Heart left ventricle (tissue), 13 donors: Measurements from ENCODE around the gene KANSL1.

Experiments
- POLR2A ChIP-seq, 2 donors: fragments of 450-650 bp; IDR thresholded peaks; one replicate each; pipeline ENCODE4 v1.6.1; 2017; ENCODE audit warnings: antibody characterized with exemption in 2 of 2, mild to moderate bottlenecking in 2 of 2, moderate library complexity in 2 of 2
- TF ChIP-seq, protein P1 (sequence below), 12 donors: fragments of 200-600 bp; sonication (generic) in 4 of 12; IDR thresholded peaks; one replicate each; pipeline versions ENCODE4 v1.5.0 to v1.8.0; 2018 to 2022; ENCODE audit warnings: antibody characterized with exemption in 12 of 12, mild to moderate bottlenecking in 5 of 12
- donor health status: ischemic (EF 13 %, LVEDD 7.1; RV severe dilation, severe dysfunction).
- donor health status: DM: no; HTN: yes; CAD: no.
- donor health status: DM: no; HTN: no; CAD: no.
- donor health status: ischemic (EF 25% LVEDD 6.9; RV normal size, moderate dysfunction).
- donor health status: ischemic (EF 25% LVEDD 5.7; RV mildly dilated, moderate dysfunction).
- donor health status: ischemic (EF 35%, LVEDD 5.7; RV mildly dilated, moderate dysfunction).
- donor health status: nonischemic (EF 11% LVEDD 7.7; RV severe dilation, severe dysfunction).
- donor health status: DM: yes; HTN: yes; CAD: no.
- donor health status: PGD.
- donor health status: ischemic (EF 29% LVEDD 5.4; RV normal size, mild dysfunction).
- donor health status: nonischemic (EF 23%, LVEDD 6.1; RV moderate dilation, normal function).

DNA sequence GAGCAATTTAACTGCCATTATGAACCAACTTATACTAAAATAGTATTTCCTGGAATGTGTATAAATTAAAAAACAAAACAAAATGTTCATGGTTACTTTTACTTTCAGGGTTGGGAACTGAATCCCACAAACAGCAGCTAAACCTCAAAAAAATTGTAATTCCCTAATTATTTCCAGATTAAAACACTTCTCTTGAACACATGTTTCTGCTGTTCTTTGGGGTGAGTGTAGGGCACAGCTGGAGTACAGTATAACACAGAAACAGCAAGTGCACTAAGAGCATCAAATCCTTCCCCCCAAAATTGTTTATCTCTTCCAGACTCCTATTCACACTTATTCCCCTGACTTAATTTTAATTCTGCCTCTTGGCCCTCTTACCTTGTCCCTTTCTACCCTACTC is 56.4 kb downstream of the KANSL1 start:
- TF ChIP-seq, protein P1, sequence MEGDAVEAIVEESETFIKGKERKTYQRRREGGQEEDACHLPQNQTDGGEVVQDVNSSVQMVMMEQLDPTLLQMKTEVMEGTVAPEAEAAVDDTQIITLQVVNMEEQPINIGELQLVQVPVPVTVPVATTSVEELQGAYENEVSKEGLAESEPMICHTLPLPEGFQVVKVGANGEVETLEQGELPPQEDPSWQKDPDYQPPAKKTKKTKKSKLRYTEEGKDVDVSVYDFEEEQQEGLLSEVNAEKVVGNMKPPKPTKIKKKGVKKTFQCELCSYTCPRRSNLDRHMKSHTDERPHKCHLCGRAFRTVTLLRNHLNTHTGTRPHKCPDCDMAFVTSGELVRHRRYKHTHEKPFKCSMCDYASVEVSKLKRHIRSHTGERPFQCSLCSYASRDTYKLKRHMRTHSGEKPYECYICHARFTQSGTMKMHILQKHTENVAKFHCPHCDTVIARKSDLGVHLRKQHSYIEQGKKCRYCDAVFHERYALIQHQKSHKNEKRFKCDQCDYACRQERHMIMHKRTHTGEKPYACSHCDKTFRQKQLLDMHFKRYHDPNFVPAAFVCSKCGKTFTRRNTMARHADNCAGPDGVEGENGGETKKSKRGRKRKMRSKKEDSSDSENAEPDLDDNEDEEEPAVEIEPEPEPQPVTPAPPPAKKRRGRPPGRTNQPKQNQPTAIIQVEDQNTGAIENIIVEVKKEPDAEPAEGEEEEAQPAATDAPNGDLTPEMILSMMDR (IDR thresholded peaks at IDR 0.05), result no peak
- TF ChIP-seq POLR2A (IDR thresholded peaks at IDR 0.05), result no peak
